ENCODE data around the gene XRCC3.

DNA sequence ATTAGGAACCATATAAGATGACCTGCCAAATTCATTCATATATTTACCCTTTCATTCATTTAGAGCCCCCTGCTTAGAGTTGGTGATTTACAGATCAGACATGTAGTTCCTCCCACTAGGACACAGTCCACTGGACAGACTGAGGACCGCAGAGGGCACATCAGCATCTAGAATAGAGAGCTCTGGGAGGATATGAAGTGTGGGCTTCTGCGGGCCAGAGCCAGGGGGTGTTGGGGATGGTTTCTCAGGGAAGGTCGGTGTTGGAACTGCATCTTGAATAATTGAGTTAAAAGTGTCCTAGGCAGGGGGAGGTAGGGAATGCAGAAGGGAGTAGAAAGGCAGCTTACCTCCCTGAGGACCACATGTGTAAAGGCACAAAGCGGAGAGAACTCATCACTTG is 43.3 kb downstream of the XRCC3 start:
- TF ChIP-seq, protein P1, sequence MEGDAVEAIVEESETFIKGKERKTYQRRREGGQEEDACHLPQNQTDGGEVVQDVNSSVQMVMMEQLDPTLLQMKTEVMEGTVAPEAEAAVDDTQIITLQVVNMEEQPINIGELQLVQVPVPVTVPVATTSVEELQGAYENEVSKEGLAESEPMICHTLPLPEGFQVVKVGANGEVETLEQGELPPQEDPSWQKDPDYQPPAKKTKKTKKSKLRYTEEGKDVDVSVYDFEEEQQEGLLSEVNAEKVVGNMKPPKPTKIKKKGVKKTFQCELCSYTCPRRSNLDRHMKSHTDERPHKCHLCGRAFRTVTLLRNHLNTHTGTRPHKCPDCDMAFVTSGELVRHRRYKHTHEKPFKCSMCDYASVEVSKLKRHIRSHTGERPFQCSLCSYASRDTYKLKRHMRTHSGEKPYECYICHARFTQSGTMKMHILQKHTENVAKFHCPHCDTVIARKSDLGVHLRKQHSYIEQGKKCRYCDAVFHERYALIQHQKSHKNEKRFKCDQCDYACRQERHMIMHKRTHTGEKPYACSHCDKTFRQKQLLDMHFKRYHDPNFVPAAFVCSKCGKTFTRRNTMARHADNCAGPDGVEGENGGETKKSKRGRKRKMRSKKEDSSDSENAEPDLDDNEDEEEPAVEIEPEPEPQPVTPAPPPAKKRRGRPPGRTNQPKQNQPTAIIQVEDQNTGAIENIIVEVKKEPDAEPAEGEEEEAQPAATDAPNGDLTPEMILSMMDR (conservative IDR thresholded peaks at IDR 0.05; ENCODE audit: low read depth in 2 of 2) = no peak
- TF ChIP-seq, protein P2, sequence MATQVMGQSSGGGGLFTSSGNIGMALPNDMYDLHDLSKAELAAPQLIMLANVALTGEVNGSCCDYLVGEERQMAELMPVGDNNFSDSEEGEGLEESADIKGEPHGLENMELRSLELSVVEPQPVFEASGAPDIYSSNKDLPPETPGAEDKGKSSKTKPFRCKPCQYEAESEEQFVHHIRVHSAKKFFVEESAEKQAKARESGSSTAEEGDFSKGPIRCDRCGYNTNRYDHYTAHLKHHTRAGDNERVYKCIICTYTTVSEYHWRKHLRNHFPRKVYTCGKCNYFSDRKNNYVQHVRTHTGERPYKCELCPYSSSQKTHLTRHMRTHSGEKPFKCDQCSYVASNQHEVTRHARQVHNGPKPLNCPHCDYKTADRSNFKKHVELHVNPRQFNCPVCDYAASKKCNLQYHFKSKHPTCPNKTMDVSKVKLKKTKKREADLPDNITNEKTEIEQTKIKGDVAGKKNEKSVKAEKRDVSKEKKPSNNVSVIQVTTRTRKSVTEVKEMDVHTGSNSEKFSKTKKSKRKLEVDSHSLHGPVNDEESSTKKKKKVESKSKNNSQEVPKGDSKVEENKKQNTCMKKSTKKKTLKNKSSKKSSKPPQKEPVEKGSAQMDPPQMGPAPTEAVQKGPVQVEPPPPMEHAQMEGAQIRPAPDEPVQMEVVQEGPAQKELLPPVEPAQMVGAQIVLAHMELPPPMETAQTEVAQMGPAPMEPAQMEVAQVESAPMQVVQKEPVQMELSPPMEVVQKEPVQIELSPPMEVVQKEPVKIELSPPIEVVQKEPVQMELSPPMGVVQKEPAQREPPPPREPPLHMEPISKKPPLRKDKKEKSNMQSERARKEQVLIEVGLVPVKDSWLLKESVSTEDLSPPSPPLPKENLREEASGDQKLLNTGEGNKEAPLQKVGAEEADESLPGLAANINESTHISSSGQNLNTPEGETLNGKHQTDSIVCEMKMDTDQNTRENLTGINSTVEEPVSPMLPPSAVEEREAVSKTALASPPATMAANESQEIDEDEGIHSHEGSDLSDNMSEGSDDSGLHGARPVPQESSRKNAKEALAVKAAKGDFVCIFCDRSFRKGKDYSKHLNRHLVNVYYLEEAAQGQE (IDR thresholded peaks at IDR 0.05; ENCODE audit: unreplicated experiment) = no peak

Measured in GM23338 (cell line).